Nephron (organoid): Measurements from ENCODE around the gene NRP2.

ENCODE experiments used
- H3K27ac Mint-ChIP-seq, 3 experiments: 2 replicates each; pipeline ENCODE4 v1.8.0; 2020; ENCODE audit warnings: mixed read lengths in 3 of 3, mild to moderate bottlenecking in 2 of 3, moderate library complexity in 1 of 3
- H3K27me3 Mint-ChIP-seq: 2 replicates; pipeline ENCODE4 v1.8.0; 2021; ENCODE audit warnings: low read depth, mild to moderate bottlenecking, moderate library complexity, mixed read lengths
- H3K36me3 Mint-ChIP-seq: 2 replicates; pipeline ENCODE4 v1.8.0; 2020; ENCODE audit warnings: low read depth, mixed read lengths
- H3K4me1 Mint-ChIP-seq: 2 replicates; pipeline ENCODE4 v1.8.0; 2020; ENCODE audit warnings: mixed read lengths
- H3K4me3 Mint-ChIP-seq, 3 experiments: 2 replicates each; pipeline ENCODE4 v1.8.0; 2020; ENCODE audit warnings: mild to moderate bottlenecking in 3 of 3, mixed read lengths in 3 of 3, moderate library complexity in 2 of 3
- H3K9me3 Mint-ChIP-seq: 2 replicates; pipeline ENCODE4 v1.8.0; 2020; ENCODE audit warnings: mixed read lengths
- TF ChIP-seq, protein P1 (sequence below), 3 experiments: fragments of 200-600 bp; sonication (generic); IDR thresholded peaks; one replicate each; pipeline ENCODE4 v1.5.0; 2021; ENCODE audit warnings: antibody characterized with exemption in 3 of 3; ENCODE audit not compliant: unreplicated experiment in 3 of 3

NRP2 gene

DNA sequence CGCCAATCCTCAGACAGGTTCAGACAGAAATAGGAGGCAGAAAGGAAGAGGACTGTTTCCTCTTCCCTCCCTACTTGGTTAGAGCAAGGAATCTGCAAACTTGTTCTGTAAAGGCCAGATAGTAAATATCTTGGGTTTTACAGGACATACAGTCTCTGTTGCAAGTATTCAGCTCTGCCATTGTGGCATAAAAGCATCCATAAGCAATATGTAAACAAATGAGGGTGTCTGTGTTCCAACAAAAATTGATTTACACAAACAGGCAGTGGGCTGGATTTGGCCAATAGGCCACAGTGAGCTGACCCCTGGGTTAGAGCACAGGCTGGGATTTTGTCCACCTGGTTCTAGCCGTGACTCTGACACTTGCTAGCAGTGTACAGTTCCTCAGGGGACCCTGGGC is 89.4 kb downstream of the NRP2 start:
- no peaks in the 10 kb centered on the region for H3K9me3 Mint-ChIP-seq
- H3K27me3 Mint-ChIP-seq, result no peaks in the 10 kb centered on the region

DNA sequence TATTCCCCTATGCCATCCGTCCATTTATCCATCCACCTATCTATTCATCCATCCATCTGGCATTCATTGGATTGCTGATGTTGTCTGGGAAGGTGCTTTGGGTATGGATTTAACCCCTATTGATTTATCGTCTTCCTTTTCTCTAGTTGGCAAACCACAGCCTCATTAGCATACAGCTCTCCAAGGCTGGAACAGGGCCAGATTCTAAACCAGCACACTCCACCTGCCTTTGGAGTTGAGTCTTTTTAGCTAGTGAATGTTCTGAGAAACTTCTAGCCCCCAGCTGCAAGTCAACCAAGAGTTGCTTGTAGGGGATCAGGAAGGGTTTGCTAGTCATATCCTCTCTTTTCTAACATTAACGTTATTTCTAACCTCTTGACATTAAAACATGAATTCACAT is 90.7 kb downstream of the NRP2 start:
- Mint-ChIP-seq H3K27me3 (no peaks in the 10 kb centered on the region), H3K4me1 (peaks cover 83% of the 10 kb centered on the region), H3K27ac (peak overlapping the region in 2 of 3 experiments; percentile 41 to 59), H3K36me3 (peaks cover 21% of the 10 kb centered on the region), H3K9me3 (no peaks in the 10 kb centered on the region), H3K4me3 (no peak overlapping the region)
- TF ChIP-seq, protein P1, sequence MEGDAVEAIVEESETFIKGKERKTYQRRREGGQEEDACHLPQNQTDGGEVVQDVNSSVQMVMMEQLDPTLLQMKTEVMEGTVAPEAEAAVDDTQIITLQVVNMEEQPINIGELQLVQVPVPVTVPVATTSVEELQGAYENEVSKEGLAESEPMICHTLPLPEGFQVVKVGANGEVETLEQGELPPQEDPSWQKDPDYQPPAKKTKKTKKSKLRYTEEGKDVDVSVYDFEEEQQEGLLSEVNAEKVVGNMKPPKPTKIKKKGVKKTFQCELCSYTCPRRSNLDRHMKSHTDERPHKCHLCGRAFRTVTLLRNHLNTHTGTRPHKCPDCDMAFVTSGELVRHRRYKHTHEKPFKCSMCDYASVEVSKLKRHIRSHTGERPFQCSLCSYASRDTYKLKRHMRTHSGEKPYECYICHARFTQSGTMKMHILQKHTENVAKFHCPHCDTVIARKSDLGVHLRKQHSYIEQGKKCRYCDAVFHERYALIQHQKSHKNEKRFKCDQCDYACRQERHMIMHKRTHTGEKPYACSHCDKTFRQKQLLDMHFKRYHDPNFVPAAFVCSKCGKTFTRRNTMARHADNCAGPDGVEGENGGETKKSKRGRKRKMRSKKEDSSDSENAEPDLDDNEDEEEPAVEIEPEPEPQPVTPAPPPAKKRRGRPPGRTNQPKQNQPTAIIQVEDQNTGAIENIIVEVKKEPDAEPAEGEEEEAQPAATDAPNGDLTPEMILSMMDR (IDR thresholded peaks at IDR 0.05; ENCODE audit: unreplicated experiment in 3 of 3), result no peak

More for the DNA sequence above, 89.4 kb downstream of the NRP2 start:
- TF ChIP-seq, protein P1 (IDR thresholded peaks at IDR 0.05; ENCODE audit: unreplicated experiment in 3 of 3), result no peak
- peaks cover 26% of the 10 kb centered on the region for H3K36me3 Mint-ChIP-seq
- no peak overlapping the region for H3K4me3 Mint-ChIP-seq
- peak overlapping the region in 2 of 3 experiments; percentile 37 to 75 for H3K27ac Mint-ChIP-seq
- H3K4me1 Mint-ChIP-seq, result peaks cover 82% of the 10 kb centered on the region

GRCh38 chr2:205773989-205774388 is 91.7 kb downstream of the NRP2 start:
- TF ChIP-seq, protein P1 (IDR thresholded peaks at IDR 0.05; ENCODE audit: unreplicated experiment in 3 of 3), result no peak
- H3K27me3 Mint-ChIP-seq, result no peaks in the 10 kb centered on the region
- H3K9me3 Mint-ChIP-seq, result no peaks in the 10 kb centered on the region
- peaks cover 21% of the 10 kb centered on the region for H3K36me3 Mint-ChIP-seq
- no peak overlapping the region for H3K4me3 Mint-ChIP-seq
- peak overlapping the region; percentile 50 to 63 (median 59) for H3K27ac Mint-ChIP-seq
- H3K4me1 Mint-ChIP-seq, result peaks cover 82% of the 10 kb centered on the region

DNA sequence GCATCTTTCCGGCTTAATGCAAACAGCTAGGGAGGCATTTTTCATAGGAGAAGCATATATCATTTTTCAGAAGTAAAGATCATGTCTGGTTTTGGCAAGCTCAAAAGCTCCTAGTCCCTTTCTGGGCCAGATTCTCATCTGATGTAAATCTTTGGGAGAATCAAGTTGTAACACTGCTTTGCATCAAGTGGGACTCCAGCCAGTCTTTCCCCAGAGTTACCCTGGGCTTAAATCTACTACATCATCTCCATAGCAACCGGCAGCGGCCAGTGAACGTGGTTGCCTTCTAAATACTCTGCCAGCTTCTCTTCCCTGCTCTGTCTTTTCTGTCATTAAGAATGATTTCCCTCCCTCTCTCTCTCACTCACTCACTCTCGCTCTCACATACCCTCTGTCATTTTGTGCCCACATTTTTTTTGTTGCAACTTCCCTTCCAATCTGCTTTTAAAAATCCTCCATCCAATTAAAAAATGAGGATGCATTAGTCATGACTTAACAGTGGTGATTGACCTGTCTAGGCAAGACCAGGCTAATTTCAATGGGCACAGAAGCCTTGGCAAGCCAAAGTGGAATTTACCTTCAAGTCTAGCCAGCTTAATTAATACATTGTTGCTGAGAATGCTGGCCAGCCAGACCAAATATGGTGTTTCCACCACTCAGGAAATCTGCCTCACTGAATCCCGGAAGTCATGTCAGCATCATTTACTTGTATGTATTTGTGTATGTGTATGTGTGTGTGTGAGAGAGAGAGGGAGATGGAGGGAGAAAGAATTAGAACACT is 93.0 kb downstream of the NRP2 start:
- H3K36me3 Mint-ChIP-seq, result peaks cover 16% of the 10 kb centered on the region

DNA sequence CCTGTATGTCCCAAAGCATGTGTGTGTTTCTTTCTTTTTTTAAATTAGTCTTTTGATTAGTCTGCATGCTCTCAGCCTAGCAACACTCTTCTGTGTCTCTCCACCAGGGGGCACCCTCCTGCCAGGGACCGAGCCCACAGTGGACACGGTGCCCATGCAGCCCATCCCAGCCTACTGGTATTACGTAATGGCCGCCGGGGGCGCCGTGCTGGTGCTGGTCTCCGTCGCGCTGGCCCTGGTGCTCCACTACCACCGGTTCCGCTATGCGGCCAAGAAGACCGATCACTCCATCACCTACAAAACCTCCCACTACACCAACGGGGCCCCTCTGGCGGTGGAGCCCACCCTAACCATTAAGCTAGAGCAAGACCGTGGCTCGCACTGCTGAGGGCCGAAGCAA is 93.8 kb downstream of the NRP2 start:
- no peaks in the 10 kb centered on the region for H3K9me3 Mint-ChIP-seq
- peaks cover 64% of the 10 kb centered on the region for H3K4me1 Mint-ChIP-seq
- peaks cover 12% of the 10 kb centered on the region for H3K36me3 Mint-ChIP-seq
- H3K27ac Mint-ChIP-seq, result peak overlapping the region in 2 of 3 experiments; percentile 56 to 59
- TF ChIP-seq, protein P1 (IDR thresholded peaks at IDR 0.05; ENCODE audit: unreplicated experiment in 3 of 3), result peak; percentile 35 to 53 (median 35)
- H3K4me3 Mint-ChIP-seq, result no peak overlapping the region
- no peaks in the 10 kb centered on the region for H3K27me3 Mint-ChIP-seq

More for the DNA sequence above, 93.0 kb downstream of the NRP2 start:
- Mint-ChIP-seq H3K9me3 (no peaks in the 10 kb centered on the region), H3K4me1 (peaks cover 73% of the 10 kb centered on the region), H3K4me3 (no peak overlapping the region), H3K27ac (peak overlapping the region; percentile 2 to 63 (median 59)), H3K27me3 (no peaks in the 10 kb centered on the region)
- TF ChIP-seq, protein P1 (IDR thresholded peaks at IDR 0.05; ENCODE audit: unreplicated experiment in 3 of 3), result no peak

DNA sequence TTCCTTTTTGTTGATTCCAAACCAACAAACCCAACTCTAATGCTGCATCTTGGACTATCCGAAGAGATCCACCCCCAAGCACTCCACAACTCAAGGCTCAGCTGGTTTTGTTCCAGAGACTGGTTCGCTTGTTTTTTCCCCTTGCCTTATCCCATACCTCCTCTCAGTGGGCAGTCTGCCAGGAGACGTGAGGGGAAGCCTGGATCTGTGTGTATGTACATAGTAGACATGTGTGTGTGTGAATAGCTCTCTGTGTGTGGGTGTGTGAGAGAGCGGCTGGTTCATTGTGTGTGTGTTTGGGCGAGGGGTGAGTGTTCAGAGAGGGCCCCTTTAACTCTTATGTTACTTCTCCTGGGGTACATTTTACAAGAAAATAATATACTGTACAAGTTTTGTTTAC is 94.4 kb downstream of the NRP2 start:
- H3K9me3 Mint-ChIP-seq, result peaks cover under 1% of the 10 kb centered on the region
- peak overlapping the region in 2 of 3 experiments; percentile 12 to 56 for H3K27ac Mint-ChIP-seq
- peaks cover 11% of the 10 kb centered on the region for H3K36me3 Mint-ChIP-seq
- H3K4me3 Mint-ChIP-seq, result no peak overlapping the region
- no peaks in the 10 kb centered on the region for H3K27me3 Mint-ChIP-seq
- H3K4me1 Mint-ChIP-seq, result peaks cover 66% of the 10 kb centered on the region
- TF ChIP-seq, protein P1 (IDR thresholded peaks at IDR 0.05; ENCODE audit: unreplicated experiment in 3 of 3), result no peak
